ENCODE data around the gene MED4. TPM values are rescaled to one million over a fixed set of nuclear protein-coding genes. Genes with fewer than 3 reads are reported as not detected.

Gene MED4
- total and polyA plus RNA-seq, 2 experiments from 2014 or later, result 29.0 to 92.5 TPM

- ATAC-seq, result no peak
- peaks cover 77% of the 10 kb centered on the region for H3K9me3 Mint-ChIP-seq
Observed at GRCh38 chr13:48068036-48068435, 26.9 kb downstream of the MED4 start.

More at GRCh38 chr13:48068036-48068435, 26.9 kb downstream of the MED4 start:
- no peaks in the 10 kb centered on the region; the same call in 1 of the 2 replicates for H3K9me2 ChIP-seq (ENCODE audit: insufficient read depth)
- H4K20me1 ChIP-seq (replicated peaks; ENCODE audit: insufficient read depth), result no peaks in the 10 kb centered on the region
- no peak for DNase-seq (ENCODE audit: low spot score)
- no peak overlapping the region for H3K4me2 ChIP-seq
- no peaks in the 10 kb centered on the region for H3K79me2 ChIP-seq (replicated peaks; ENCODE audit: insufficient read depth)
- no peaks in the 10 kb centered on the region for H3F3A ChIP-seq (replicated peaks; ENCODE audit: low read depth)
- no peaks in the 10 kb centered on the region for H3K4me1 Mint-ChIP-seq
- H3K4me3 ChIP-seq, result no peak overlapping the region
- no peak overlapping the region for H3K27ac Mint-ChIP-seq
- peaks cover 71% of the 10 kb centered on the region for H3K36me3 ChIP-seq (ENCODE audit: insufficient read depth)
- no peak for TF ChIP-seq POLR2AphosphoS5 (IDR thresholded peaks at IDR 0.05; ENCODE audit: low read depth)
- no peak for TF ChIP-seq REST (IDR thresholded peaks at IDR 0.05; ENCODE audit: unreplicated experiment)
- no peak for TF ChIP-seq JUNB (IDR thresholded peaks at IDR 0.05; ENCODE audit: unreplicated experiment)
- TF ChIP-seq CREB1 (CRISPR knock-in tag; IDR thresholded peaks at IDR 0.05; ENCODE audit: low read depth), result no peak
- TF ChIP-seq ZNF331 (CRISPR knock-in tag; IDR thresholded peaks at IDR 0.05; ENCODE audit: low read depth), result no peak
- TF ChIP-seq ZNF462 (CRISPR knock-in tag; IDR thresholded peaks at IDR 0.05), result no peak
- no peak for TF ChIP-seq NANOG (IDR thresholded peaks at IDR 0.05; ENCODE audit: borderline replicate concordance)
- no peak for TF ChIP-seq STAT1 (IDR thresholded peaks at IDR 0.05; ENCODE audit: unreplicated experiment)
- no peak for TF ChIP-seq EZH2 (IDR thresholded peaks at IDR 0.05; ENCODE audit: low read depth, unreplicated experiment)
- no peak for TF ChIP-seq ETS1 (IDR thresholded peaks at IDR 0.05)
- H3K4me3 Mint-ChIP-seq, result no peak overlapping the region
- no peak overlapping the region for H2AFZ ChIP-seq
- H3K27ac ChIP-seq (ENCODE audit: low read depth), result no peak overlapping the region
- no peaks in the 10 kb centered on the region for H3K27me3 ChIP-seq (ENCODE audit: insufficient read depth)
- H3K36me3 Mint-ChIP-seq (ENCODE audit: low read depth), result peaks cover 100% of the 10 kb centered on the region
- no peaks in the 10 kb centered on the region for H3K27me3 Mint-ChIP-seq (ENCODE audit: insufficient read depth, low read depth, poor library complexity)
- H3K4me1 ChIP-seq (ENCODE audit: insufficient read depth), result no peaks in the 10 kb centered on the region
